Transverse colon (tissue), 4 donors: ENCODE results near the gene KIFC1. TPM values are rescaled to one million over a fixed set of nuclear protein-coding genes. Genes with fewer than 3 reads are reported as not detected.

ENCODE experiments used
- DNase-seq: peaks from one replicate; pipeline ENCODE4 v3.0.0-alpha.2; 2019
- H3K27ac ChIP-seq, 4 donors: fragments of 200-600 bp; sonication (generic); 2 replicates each; pipeline ENCODE4 v1.5.1; 2016 to 2018; ENCODE audit warnings: inconsistent platforms in 4 of 4
- H3K27me3 ChIP-seq: fragments of 200-600 bp; sonication (generic); 2 replicates; pipeline ENCODE4 v1.5.1; 2017; ENCODE audit warnings: inconsistent platforms
- H3K36me3 ChIP-seq, 4 donors: fragments of 200-600 bp; sonication (generic); 2 replicates each; pipeline ENCODE4 v1.5.1; 2017 to 2019; ENCODE audit warnings: inconsistent platforms in 4 of 4
- H3K4me1 ChIP-seq, 4 donors: fragments of 200-600 bp; sonication (generic); 2 replicates each; pipeline ENCODE4 v1.5.1; 2017 to 2020; ENCODE audit warnings: inconsistent platforms in 4 of 4
- H3K4me3 ChIP-seq, 4 donors: fragments of 200-600 bp; sonication (generic); 1 replicate in 1 of 4; 2 replicates in 3 of 4; pipeline versions ENCODE4 v1.5.1 to v1.6.1; 2017 to 2019; ENCODE audit warnings: inconsistent platforms in 4 of 4
- H3K9me3 ChIP-seq, 2 donors: fragments of 200-600 bp; sonication (generic); 2 replicates each; pipeline ENCODE4 v1.5.1; 2017 to 2019; ENCODE audit warnings: inconsistent platforms in 2 of 2
- EP300 ChIP-seq: sonication (generic); formaldehyde crosslinking; IDR thresholded peaks from one replicate; pipeline ENCODE4 v1.6.1; 2017; ENCODE audit warnings: antibody characterized with exemption, low read depth
- POLR2A ChIP-seq: fragments of 450-650 bp; IDR thresholded peaks from one replicate; pipeline ENCODE4 v1.6.1; 2016; ENCODE audit warnings: antibody characterized with exemption, mild to moderate bottlenecking, moderate library complexity
- POLR2AphosphoS5 ChIP-seq, 3 donors: sonication (generic); formaldehyde crosslinking; IDR thresholded peaks; one replicate each; pipeline ENCODE4 v1.6.1; 2016; ENCODE audit warnings: antibody characterized with exemption in 3 of 3
- WGBS, 2 donors: methylation state at CpG; one replicate each; pipeline ENCODE4 v1.1.5; 2018; ENCODE audit warnings: low coverage in 1 of 2; 5-methylcytosine and 5-hydroxymethylcytosine counted together
- in situ Hi-C, 4 donors: fragments of 200-750 bp; cut with MboI; loops; one replicate each; pipeline versions ENCODE4 v1.15.0 to v1.15.1; 2017; ENCODE audit warnings: low sequenced_read_pairs in 3 of 4, low pct_ligation_motif_present in 1 of 4, low pct_unique_long_range_greater_than_20kb in 1 of 4
- intact Hi-C: fragments of 100-400 bp; cut with DNase I; formaldehyde crosslinking; loops from one replicate; pipeline ENCODE4 v1.15.1; 2023; ENCODE audit warnings: low total_unique reads
- total RNA-seq, 4 donors: library from RNA; depleted of rRNA; stranded (reverse); fragments of >200 nt; gene quantifications; one replicate each; pipeline ENCODE4 v1.1.0, GENCODE V29; 2016
- TF ChIP-seq, protein P1 (sequence below), 5 experiments: fragments of 200-600 bp in 3 of 5; fragments of 450-650 bp in 2 of 5; sonication (generic) in 3 of 5; IDR thresholded peaks; 1 replicate in 2 of 5; 2 replicates in 3 of 5; pipeline ENCODE4 v1.5.1; 2016 to 2017; ENCODE audit warnings: antibody characterized with exemption in 5 of 5, inconsistent platforms in 3 of 5, mild to moderate bottlenecking in 2 of 5, moderate library complexity in 1 of 5

The KIFC1 gene
- total RNA-seq, 4 donors from 2014 or later = 2.6 to 51.5 (median 5.8) TPM

- peak; percentile 91 for DNase-seq
- 1 to 4% methylated on average over 9 to 41 of the region's 43 CpGs for WGBS, 2 donors
- Histone ChIP-seq H3K4me3 (peak overlapping the region; percentile 42 to 58 (median 50)), H3K9me3 (no peaks in the 10 kb centered on the region), H3K4me1 (peaks cover 17 to 50% (median 42%) of the 10 kb centered on the region in 4 donors), H3K36me3 (no peaks in the 10 kb centered on the region), H3K27ac (peak overlapping the region; percentile 85 to 95 (median 90)), H3K27me3 (no peaks in the 10 kb centered on the region)
- in situ Hi-C loops (no loop called here), intact Hi-C loops (no loop called here)
- TF ChIP-seq, protein P1, sequence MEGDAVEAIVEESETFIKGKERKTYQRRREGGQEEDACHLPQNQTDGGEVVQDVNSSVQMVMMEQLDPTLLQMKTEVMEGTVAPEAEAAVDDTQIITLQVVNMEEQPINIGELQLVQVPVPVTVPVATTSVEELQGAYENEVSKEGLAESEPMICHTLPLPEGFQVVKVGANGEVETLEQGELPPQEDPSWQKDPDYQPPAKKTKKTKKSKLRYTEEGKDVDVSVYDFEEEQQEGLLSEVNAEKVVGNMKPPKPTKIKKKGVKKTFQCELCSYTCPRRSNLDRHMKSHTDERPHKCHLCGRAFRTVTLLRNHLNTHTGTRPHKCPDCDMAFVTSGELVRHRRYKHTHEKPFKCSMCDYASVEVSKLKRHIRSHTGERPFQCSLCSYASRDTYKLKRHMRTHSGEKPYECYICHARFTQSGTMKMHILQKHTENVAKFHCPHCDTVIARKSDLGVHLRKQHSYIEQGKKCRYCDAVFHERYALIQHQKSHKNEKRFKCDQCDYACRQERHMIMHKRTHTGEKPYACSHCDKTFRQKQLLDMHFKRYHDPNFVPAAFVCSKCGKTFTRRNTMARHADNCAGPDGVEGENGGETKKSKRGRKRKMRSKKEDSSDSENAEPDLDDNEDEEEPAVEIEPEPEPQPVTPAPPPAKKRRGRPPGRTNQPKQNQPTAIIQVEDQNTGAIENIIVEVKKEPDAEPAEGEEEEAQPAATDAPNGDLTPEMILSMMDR (IDR thresholded peaks at IDR 0.05) = peak; percentile 38 to 63 (median 46)
- TF ChIP-seq POLR2AphosphoS5 (IDR thresholded peaks at IDR 0.05) (peak; percentile 57 to 86 (median 84)), EP300 (no peak), POLR2A (peak; percentile 54)
Observed at GRCh38 chr6:33425668-33426577, 34.3 kb downstream of the KIFC1 start.

GRCh38 chr6:33426590-33427511 is 35.2 kb downstream of the KIFC1 start:
- in situ Hi-C loops = no loop called here
- H3K27ac ChIP-seq = peak overlapping the region; percentile 85 to 95 (median 90)
- H3K4me3 ChIP-seq = peak overlapping the region; percentile 42 to 60 (median 50)
- H3K27me3 ChIP-seq = no peaks in the 10 kb centered on the region
- TF ChIP-seq, protein P1 (IDR thresholded peaks at IDR 0.05) = no peak
- TF ChIP-seq POLR2A = no peak
- peaks cover 17 to 58% (median 48%) of the 10 kb centered on the region in 4 donors for H3K4me1 ChIP-seq
- no peaks in the 10 kb centered on the region for H3K36me3 ChIP-seq
- H3K9me3 ChIP-seq = no peaks in the 10 kb centered on the region
- intact Hi-C loops = no loop called here
- DNase-seq = no peak
- WGBS, 2 donors = 0 to 3% methylated on average over 3 to 12 of the region's 12 CpGs

GRCh38 chr6:33427585-33428223 is 36.1 kb downstream of the KIFC1 start:
- no peak for TF ChIP-seq EP300
- no peak for TF ChIP-seq POLR2AphosphoS5 (IDR thresholded peaks at IDR 0.05)
- TF ChIP-seq, protein P1 (IDR thresholded peaks at IDR 0.05) = no peak
- TF ChIP-seq POLR2A = no peak
- peak; percentile 71 for DNase-seq
- in situ Hi-C loops (no loop called here), intact Hi-C loops (no loop called here)
- 0% methylated on average over 6 of the region's 79 CpGs; no CpG with 5 or more reads in 1 of the 2 donors for WGBS, 2 donors
- Histone ChIP-seq H3K36me3 (no peaks in the 10 kb centered on the region), H3K9me3 (no peaks in the 10 kb centered on the region), H3K4me1 (peaks cover 17 to 62% (median 48%) of the 10 kb centered on the region in 4 donors), H3K27me3 (no peaks in the 10 kb centered on the region), H3K27ac (peak overlapping the region; percentile 85 to 95 (median 90)), H3K4me3 (peak overlapping the region; percentile 42 to 65 (median 56))
